Mucosa of stomach (tissue), 1 donor: Measurements from ENCODE around the gene TCF3.

Experiments
- H3K27me3 ChIP-seq: one replicate; pipeline ENCODE4 v1.7.0; 2013; ENCODE audit warnings: mild to moderate bottlenecking, low read length; ENCODE audit not compliant: control insufficient read depth, insufficient read depth
- H3K36me3 ChIP-seq: one replicate; pipeline ENCODE4 v1.7.0; 2013; ENCODE audit warnings: low read length; ENCODE audit not compliant: control insufficient read depth, insufficient read depth
- H3K4me1 ChIP-seq: one replicate; pipeline ENCODE4 v1.7.0; 2013; ENCODE audit warnings: mild to moderate bottlenecking, low read length; ENCODE audit not compliant: control insufficient read depth, insufficient read depth
- H3K4me3 ChIP-seq: one replicate; pipeline ENCODE4 v1.7.0; 2013; ENCODE audit warnings: low read length
- H3K9ac ChIP-seq: one replicate; pipeline ENCODE4 v1.7.0; 2013; ENCODE audit warnings: mild to moderate bottlenecking, low read length, moderate library complexity
- H3K9me3 ChIP-seq: one replicate; pipeline ENCODE4 v1.7.0; 2013; ENCODE audit warnings: mild to moderate bottlenecking, low read length, moderate library complexity; ENCODE audit not compliant: control insufficient read depth
- donor health status: Pancreatic carcinoma.

Gene TCF3

DNA sequence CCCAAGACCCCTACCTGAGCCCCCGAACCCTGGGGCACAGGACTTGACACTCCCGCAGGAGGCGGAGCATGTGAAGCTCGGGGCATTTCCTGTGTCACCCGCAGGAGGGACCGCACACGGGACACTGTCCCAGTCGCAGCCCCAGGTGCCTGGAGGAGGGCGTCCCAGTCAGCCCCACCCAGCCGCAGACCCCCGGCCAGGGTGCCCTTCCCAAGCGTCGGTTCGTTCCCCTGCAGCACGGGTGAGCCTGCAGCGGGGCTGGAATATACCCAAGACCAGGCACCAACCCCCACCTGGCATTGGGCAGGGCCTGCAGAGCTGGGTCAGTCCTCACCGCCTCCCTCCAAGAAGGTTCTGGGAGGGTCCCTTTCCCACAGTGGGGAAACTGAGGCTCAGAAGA lies 21.6 kb downstream of the TCF3 start:
- H3K4me3 ChIP-seq = no peak overlapping the region
- H3K27me3 ChIP-seq = no peaks in the 10 kb centered on the region
- no peaks in the 10 kb centered on the region for H3K36me3 ChIP-seq
- no peaks in the 10 kb centered on the region for H3K9me3 ChIP-seq
- H3K4me1 ChIP-seq = peaks cover 16% of the 10 kb centered on the region
- H3K9ac ChIP-seq = no peak overlapping the region

DNA sequence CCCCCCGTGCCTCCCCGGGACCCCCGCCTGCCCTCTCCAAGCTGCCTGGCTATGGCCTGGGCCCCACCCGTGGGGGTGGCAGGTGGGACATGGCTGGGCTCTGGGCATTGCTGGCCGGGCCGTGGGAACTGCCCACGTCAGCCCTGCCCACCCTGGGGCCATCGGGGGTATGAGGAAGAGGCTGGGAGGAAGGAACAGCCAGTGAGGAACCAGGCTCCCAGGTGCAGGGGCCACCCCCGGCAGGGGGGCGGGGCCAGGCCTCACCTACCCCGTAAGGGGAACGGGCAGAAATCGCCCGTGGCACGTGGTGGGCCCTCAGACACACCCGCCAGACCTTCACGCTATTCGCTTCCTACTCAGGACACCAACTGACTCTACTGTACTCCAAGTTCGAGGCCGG lies 22.4 kb downstream of the TCF3 start:
- Histone ChIP-seq H3K4me3 (no peak overlapping the region), H3K4me1 (peaks cover 16% of the 10 kb centered on the region), H3K27me3 (no peaks in the 10 kb centered on the region), H3K9me3 (no peaks in the 10 kb centered on the region), H3K9ac (no peak overlapping the region), H3K36me3 (no peaks in the 10 kb centered on the region)

DNA sequence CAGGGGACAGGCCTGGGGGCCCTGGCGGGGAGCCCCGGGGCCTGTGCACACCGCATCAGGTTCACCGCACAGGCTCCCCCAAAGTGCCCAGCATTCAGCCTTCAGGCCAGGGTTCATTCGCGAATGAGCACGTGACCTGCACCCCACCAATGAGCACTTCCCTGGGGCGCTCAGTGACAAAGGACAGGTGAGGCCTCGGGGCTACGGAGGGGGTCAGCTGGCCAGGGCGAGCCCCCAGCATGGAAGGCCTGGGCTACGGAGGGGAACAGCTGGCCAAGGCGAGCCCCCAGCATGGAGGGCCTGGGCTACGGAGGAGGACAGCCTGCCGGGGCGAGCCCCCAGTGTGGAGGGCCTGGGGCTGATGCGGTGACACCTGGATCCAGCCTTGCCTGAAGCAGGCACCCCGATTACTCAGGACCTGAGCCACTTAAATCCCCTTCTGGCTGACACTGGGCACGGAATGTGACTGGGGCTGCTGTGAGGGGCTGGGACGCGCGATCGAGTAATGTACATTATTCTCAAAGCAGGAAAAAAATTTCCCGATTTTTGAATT lies 23.1 kb downstream of the TCF3 start:
- no peaks in the 10 kb centered on the region for H3K36me3 ChIP-seq
- no peak overlapping the region for H3K4me3 ChIP-seq
- H3K27me3 ChIP-seq = no peaks in the 10 kb centered on the region
- no peak overlapping the region for H3K9ac ChIP-seq
- no peaks in the 10 kb centered on the region for H3K9me3 ChIP-seq
- H3K4me1 ChIP-seq = peaks cover 16% of the 10 kb centered on the region

DNA sequence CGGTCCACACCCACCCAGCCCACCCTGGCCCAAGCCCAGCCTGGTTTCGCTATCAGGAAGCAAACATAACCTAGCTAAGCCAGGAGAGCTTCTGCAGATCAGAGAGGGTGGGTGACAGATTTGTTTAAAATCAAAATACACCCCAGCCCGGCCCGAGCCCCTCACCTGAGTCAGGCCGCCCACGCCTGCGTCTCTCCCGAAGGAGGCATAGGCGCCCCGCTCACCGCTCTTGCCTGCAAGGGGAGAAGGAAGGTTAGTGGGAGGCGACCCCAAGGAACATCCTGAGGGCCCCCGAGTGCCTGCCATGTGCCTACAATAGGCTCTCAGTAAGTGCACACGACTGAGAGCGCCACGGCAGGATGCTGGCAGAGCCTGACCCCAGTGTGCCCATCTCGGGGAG lies 25.2 kb downstream of the TCF3 start:
- H3K9ac ChIP-seq = no peak overlapping the region
- no peak overlapping the region for H3K4me3 ChIP-seq
- H3K27me3 ChIP-seq = no peaks in the 10 kb centered on the region
- no peaks in the 10 kb centered on the region for H3K9me3 ChIP-seq
- H3K36me3 ChIP-seq = peaks cover 7% of the 10 kb centered on the region
- peaks cover 3% of the 10 kb centered on the region for H3K4me1 ChIP-seq

DNA sequence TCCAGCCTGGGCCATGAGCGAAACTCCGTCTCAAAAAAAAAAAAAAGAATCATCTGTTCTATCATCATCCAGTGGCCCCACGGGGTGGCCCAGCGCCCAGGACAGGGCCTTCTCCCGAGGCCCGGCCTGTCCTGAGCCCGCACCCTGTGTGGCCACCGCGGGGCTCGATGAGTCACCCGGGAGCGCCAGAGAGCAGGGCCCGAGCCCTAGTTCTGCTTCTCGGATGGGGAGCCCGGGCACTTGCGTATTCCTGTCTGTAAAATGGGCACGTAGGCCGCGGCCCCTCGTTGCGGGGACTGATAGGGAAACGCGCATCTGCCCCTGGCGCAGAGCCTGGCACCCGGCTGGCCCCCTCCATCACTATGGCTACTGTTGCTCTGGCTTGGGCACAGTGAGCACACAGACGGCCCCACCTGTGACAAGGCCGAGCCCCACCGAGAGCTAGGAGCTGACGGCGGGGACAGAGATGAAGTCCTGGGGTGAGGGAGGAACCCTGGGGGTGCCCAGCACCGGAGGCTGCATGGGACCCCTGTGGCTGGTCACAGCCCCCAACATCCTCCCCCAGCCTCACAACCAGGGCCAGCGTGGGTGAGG lies 25.9 kb downstream of the TCF3 start:
- H3K4me3 ChIP-seq = no peak overlapping the region

DNA sequence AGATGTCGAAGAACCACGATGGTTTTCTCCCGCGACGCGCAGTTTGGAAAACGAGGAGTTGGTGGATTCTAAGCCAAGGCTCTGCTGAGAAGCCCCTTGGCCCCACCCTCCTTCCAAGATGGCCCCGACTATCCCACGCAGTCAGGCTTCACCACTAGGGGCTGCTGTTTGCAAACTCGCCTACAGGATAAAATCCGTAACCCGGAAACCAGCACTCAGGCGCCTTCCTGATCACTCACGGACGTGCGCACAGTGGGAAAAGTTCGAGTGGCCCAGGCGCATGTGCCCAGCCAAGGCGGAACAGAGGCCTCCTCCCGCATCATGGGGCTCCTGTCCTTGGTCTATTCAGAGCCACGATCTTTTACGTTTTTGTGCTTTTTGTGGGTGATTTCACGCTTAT lies 28.0 kb downstream of the TCF3 start:
- Histone ChIP-seq H3K36me3 (peaks cover 7% of the 10 kb centered on the region), H3K4me3 (no peak overlapping the region), H3K27me3 (no peaks in the 10 kb centered on the region), H3K4me1 (no peaks in the 10 kb centered on the region), H3K9ac (no peak overlapping the region), H3K9me3 (no peaks in the 10 kb centered on the region)

More for the DNA sequence above, 25.9 kb downstream of the TCF3 start:
- Histone ChIP-seq H3K9ac (no peak overlapping the region), H3K27me3 (no peaks in the 10 kb centered on the region), H3K9me3 (no peaks in the 10 kb centered on the region), H3K4me1 (no peaks in the 10 kb centered on the region), H3K36me3 (peaks cover 7% of the 10 kb centered on the region)

DNA sequence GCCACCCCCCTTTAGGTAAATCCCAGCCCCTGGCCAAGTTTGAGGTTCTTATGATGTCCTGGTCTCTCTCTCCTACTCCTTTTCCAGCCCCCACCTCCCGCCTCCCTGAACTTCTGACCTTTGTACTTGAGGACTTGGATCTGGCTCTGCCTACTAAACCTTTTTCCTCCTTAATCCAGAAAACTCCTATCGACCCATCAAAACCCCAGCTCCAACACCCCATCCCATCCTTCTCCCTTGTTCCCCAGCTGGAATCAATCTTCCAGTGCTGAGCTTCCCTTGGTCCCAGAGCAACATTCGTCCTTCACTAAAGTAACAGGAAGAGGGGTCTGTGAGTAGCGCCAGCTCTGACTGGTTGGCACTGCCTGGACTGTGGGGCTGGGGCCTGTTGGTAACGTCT lies 29.9 kb downstream of the TCF3 start:
- peaks cover 7% of the 10 kb centered on the region for H3K36me3 ChIP-seq
- no peak overlapping the region for H3K4me3 ChIP-seq
- H3K4me1 ChIP-seq = no peaks in the 10 kb centered on the region
- H3K9me3 ChIP-seq = no peaks in the 10 kb centered on the region
- H3K27me3 ChIP-seq = no peaks in the 10 kb centered on the region
- no peak overlapping the region for H3K9ac ChIP-seq

DNA sequence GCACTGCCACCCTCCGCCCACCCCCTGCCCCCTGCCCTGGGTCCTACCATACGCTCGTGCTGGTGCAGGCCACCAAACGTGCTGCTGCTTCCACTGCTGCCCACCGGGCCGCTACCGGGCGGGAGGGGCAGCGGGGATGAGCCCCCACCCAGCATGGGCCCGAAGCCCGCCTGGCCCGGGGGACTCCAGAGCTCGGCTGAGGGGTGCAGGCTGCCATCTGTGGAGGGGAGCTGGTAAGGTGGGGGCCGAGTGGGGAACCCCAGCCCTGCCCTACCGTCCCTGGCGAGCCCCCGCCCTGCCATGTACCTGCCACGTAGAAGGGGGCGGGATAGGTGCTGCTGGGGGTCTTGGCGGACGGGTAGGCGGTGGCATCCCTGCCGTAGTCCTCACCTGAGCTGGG lies 30.4 kb downstream of the TCF3 start:
- Histone ChIP-seq H3K36me3 (peaks cover 7% of the 10 kb centered on the region), H3K27me3 (no peaks in the 10 kb centered on the region), H3K4me3 (no peak overlapping the region), H3K9me3 (no peaks in the 10 kb centered on the region), H3K4me1 (no peaks in the 10 kb centered on the region), H3K9ac (no peak overlapping the region)

DNA sequence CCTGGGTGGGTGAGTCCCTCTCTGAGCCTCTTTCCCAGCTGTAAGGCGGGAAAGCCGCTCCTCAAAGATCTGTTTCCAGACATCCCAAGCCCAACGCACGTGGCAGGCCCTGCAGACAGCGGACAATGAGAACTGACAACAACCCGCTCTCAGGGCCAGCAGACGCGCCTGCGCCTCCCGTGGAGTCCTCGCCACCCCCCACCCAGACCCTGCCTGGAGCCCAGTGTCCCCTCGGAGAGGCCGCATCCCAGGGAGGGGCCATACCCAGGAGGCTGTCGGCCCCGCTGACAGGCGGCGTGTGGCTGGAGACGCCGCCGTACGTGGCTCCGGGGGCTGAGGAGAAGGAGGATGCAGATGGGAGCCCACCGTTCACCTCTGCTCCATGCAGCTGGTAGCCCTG lies 30.8 kb downstream of the TCF3 start:
- no peak overlapping the region for H3K9ac ChIP-seq
- H3K4me3 ChIP-seq = no peak overlapping the region
- H3K27me3 ChIP-seq = no peaks in the 10 kb centered on the region
- no peaks in the 10 kb centered on the region for H3K4me1 ChIP-seq
- H3K36me3 ChIP-seq = peaks cover 7% of the 10 kb centered on the region
- no peaks in the 10 kb centered on the region for H3K9me3 ChIP-seq

DNA sequence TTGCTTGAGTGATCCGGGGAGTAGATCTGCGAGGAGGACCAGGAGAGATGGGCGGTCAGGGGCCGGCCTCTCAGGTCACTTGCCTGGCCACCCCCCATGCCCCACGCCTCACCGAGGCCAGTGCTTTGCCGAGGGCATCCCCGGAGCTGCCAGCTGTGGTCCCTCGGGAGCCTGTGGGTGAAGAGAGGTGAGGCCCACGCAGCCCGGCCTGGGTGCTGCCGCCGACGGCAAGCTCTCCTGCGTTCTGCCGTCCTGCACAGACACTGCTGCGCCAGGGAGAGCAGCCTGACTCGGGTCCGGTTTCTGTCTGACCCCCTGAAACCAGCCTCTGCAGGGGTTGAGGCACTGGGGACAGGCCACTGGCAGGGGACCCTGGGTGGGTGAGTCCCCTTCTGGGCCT lies 31.4 kb downstream of the TCF3 start:
- Histone ChIP-seq H3K9ac (no peak overlapping the region), H3K27me3 (no peaks in the 10 kb centered on the region), H3K4me1 (no peaks in the 10 kb centered on the region), H3K4me3 (no peak overlapping the region), H3K36me3 (peaks cover 7% of the 10 kb centered on the region), H3K9me3 (no peaks in the 10 kb centered on the region)

DNA sequence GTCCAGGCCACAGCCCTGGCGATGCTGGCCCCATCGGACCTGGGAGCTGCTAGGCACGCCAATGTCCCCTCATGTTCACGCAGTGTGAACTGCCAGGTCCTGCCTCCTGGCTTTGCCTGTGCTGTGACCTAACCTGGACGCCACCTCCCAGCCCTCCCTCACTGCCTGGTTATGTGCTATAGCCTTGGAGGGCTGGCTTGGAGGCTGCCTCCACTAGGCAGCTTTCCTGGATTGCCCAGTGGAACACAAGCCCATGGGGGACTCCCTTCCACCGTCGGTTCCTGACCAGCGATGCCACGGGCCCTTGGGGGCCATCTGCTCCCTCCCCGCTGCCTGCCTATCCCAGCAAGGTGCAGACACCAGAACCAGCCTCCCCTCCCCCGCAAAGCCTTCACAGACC lies 31.9 kb downstream of the TCF3 start:
- Histone ChIP-seq H3K9ac (no peak overlapping the region), H3K27me3 (no peaks in the 10 kb centered on the region), H3K9me3 (no peaks in the 10 kb centered on the region), H3K36me3 (peaks cover 7% of the 10 kb centered on the region), H3K4me1 (no peaks in the 10 kb centered on the region), H3K4me3 (no peak overlapping the region)

DNA sequence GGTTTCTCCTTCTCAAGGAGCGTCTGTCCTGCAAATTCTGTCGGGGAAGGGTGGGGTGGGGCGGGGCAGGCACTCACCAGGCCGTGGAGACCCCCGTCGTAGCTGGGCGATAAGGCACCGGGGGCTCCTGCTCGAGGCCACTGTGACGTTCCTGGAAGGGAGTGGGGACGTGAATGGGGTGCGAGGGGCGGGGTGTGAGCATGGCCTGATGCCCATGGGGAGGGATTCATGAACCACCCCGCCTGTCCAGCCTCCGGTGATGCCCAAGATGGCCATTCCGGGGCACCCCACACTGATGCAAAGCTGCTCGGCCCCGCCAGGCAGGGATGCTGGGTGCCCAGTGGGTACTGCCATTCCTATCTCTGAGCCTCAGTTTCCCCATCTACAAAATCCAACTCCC lies 32.7 kb downstream of the TCF3 start:
- Histone ChIP-seq H3K27me3 (no peaks in the 10 kb centered on the region), H3K9ac (no peak overlapping the region), H3K4me1 (no peaks in the 10 kb centered on the region), H3K4me3 (no peak overlapping the region), H3K36me3 (peaks cover 7% of the 10 kb centered on the region), H3K9me3 (no peaks in the 10 kb centered on the region)

DNA sequence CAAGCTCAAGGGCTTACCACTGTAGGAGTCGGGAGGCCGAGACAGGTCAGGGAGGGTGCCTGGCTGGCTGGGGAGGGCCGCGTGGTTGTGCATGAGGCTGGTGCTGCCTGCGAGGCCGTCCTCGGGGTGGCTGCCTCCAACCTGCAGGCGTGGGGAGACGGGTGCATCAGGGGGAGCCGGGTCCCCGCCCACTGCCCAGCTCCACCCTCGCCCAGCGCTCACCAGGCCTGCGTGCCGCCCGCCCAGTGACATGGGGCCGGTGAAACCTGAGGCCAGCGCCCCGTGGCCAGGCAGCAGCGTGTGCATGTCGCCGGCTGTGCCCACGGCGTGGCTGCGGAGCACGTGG lies 33.3 kb downstream of the TCF3 start:
- H3K36me3 ChIP-seq = peaks cover 5% of the 10 kb centered on the region
- no peaks in the 10 kb centered on the region for H3K9me3 ChIP-seq
- H3K4me3 ChIP-seq = no peak overlapping the region
- H3K27me3 ChIP-seq = no peaks in the 10 kb centered on the region
- H3K9ac ChIP-seq = no peak overlapping the region
- H3K4me1 ChIP-seq = no peaks in the 10 kb centered on the region
